GM12872 (cell line): ENCODE results near the gene USP17L28.
"Not testable (repeated sequence)": the region's sequence is repeated elsewhere in the genome, so short reads cannot be mapped to it uniquely, and the experiment has no call there.

Source experiments
- CTCF ChIP-seq: IDR thresholded peaks from 3 replicates; pipeline ENCODE4 v1.5.1; 2011; ENCODE audit warnings: low read depth, mild to moderate bottlenecking, low read length, moderate library complexity; ENCODE audit not compliant: insufficient read depth

Gene USP17L28

DNA sequence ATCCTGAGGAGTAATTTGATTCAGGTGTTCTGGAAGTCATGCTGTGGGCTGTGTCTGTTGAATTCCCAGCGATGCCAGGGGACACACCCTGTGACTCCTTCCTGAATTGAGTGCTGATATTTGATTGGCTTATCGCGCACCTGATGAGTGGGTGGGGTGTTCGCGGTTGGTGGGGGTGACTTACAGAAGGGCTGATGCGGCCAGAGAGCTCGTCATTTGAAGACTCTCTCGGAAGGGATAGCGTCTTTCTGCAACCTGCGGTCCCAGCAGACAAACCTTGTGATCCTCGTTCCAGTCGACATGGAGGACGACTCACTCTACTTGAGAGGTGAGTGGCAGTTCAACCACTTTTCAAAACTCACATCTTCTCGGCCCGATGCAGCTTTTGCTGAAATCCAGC is at the start of gene USP17L28:
USP17L28 (plus strand) TSS at position 301 of the 400 bp plus-strand sequence; CDS start at position 301, 0 bp downstream.
- TF ChIP-seq CTCF: not testable (repeated sequence)

GRCh38 chr4:9324865-9325264 is 23.8 kb upstream of the USP17L28 start, which contains the start of gene USP17L24:
Gene USP17L24 (plus strand): TSS chr4:9325165. CDS start chr4:9325165, 0 bp downstream.
- TF ChIP-seq CTCF: not testable (repeated sequence)

DNA sequence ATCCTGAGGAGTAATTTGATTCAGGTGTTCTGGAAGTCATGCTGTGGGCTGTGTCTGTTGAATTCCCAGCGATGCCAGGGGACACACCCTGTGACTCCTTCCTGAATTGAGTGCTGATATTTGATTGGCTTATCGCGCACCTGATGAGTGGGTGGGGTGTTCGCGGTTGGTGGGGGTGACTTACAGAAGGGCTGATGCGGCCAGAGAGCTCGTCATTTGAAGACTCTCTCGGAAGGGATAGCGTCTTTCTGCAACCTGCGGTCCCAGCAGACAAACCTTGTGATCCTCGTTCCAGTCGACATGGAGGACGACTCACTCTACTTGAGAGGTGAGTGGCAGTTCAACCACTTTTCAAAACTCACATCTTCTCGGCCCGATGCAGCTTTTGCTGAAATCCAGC is 19.1 kb upstream of the USP17L28 start, which contains the start of gene USP17L25:
USP17L25 (plus strand) TSS at position 301 of the 400 bp plus-strand sequence; CDS start at position 301, 0 bp downstream.
- TF ChIP-seq CTCF: not testable (repeated sequence)

DNA sequence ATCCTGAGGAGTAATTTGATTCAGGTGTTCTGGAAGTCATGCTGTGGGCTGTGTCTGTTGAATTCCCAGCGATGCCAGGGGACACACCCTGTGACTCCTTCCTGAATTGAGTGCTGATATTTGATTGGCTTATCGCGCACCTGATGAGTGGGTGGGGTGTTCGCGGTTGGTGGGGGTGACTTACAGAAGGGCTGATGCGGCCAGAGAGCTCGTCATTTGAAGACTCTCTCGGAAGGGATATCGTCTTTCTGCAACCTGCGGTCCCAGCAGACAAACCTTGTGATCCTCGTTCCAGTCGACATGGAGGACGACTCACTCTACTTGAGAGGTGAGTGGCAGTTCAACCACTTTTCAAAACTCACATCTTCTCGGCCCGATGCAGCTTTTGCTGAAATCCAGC is 14.3 kb upstream of the USP17L28 start, which contains the start of gene USP17L26:
USP17L26 (plus strand) TSS at position 301 of the 400 bp plus-strand sequence; CDS start at position 301, 0 bp downstream.
- not testable (repeated sequence) for TF ChIP-seq CTCF

DNA sequence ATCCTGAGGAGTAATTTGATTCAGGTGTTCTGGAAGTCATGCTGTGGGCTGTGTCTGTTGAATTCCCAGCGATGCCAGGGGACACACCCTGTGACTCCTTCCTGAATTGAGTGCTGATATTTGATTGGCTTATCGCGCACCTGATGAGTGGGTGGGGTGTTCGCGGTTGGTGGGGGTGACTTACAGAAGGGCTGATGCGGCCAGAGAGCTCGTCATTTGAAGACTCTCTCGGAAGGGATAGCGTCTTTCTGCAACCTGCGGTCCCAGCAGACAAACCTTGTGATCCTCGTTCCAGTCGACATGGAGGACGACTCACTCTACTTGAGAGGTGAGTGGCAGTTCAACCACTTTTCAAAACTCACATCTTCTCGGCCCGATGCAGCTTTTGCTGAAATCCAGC is 9.6 kb upstream of the USP17L28 start, which contains the start of gene USP17L5:
USP17L5 (plus strand) TSS at position 301 of the 400 bp plus-strand sequence; CDS start at position 301, 0 bp downstream.
- TF ChIP-seq CTCF: not testable (repeated sequence)

- not testable (repeated sequence) for TF ChIP-seq CTCF
These were observed 4.8 kb upstream of the USP17L28 start, which contains the start of gene USP17L27 for GRCh38 chr4:9343848-9344247. Gene USP17L27 (plus strand): TSS chr4:9344148. CDS start chr4:9344148, 0 bp downstream.

- not testable (repeated sequence) for TF ChIP-seq CTCF
These were observed 4.6 kb downstream of the USP17L28 start, which contains the start of gene USP17L29 for GRCh38 chr4:9353338-9353737. Gene USP17L29 (plus strand): TSS chr4:9353638. CDS start chr4:9353638, 0 bp downstream.
